Panc1 (cell line): Measurements from ENCODE around the gene TMEM132C. TPM values are rescaled to one million over a fixed set of nuclear protein-coding genes. Genes with fewer than 3 reads are reported as not detected.

Experiments used
- ATAC-seq: fragments of 200-7000 bp; cut with Tn5 transposase; 2 replicates; pipeline ENCODE4 v1.9.1; 2020; ENCODE audit warnings: mild to moderate bottlenecking, moderate library complexity
- BruUV-seq: library from RNA; stranded (reverse); fragments of 400-500 nt; replicated peaks from 2 replicates; lab custom pipeline; 2021; lab: Mats Ljungman, UMichigan
- CTCF ChIA-PET: fragments of 300-600 bp; sonication (Branson Sonifier 250); formaldehyde crosslinking; loops from one replicate; lab custom pipeline; 2022; ENCODE audit warnings: antibody characterized with exemption; lab: Charles Lee
- POLR2A ChIA-PET: fragments of 300-600 bp; sonication (Branson Sonifier 250); formaldehyde crosslinking; loops from one replicate; lab custom pipeline; 2022; ENCODE audit warnings: antibody characterized with exemption; lab: Charles Lee
- DNase-seq: peaks from one replicate; pipeline ENCODE4 v3.0.0-alpha.2; 2010; ENCODE audit warnings: low read depth, low spot score
- H3K27ac ChIP-seq: 2 replicates; pipeline ENCODE4 v1.5.1; 2011; ENCODE audit warnings: mild to moderate bottlenecking, low read length, inconsistent platforms
- H3K27me3 ChIP-seq: fragments of 200-500 bp; sonication (Bioruptor generic); 2 replicates; pipeline ENCODE4 v1.6.0; 2014; ENCODE audit warnings: low read length, inconsistent platforms; ENCODE audit not compliant: control insufficient read depth, insufficient read depth
- H3K36me3 ChIP-seq: fragments of 200-500 bp; sonication (Bioruptor generic); 2 replicates; pipeline ENCODE4 v1.5.1; 2014; ENCODE audit warnings: inconsistent platforms, mild to moderate bottlenecking, low read length, moderate library complexity; ENCODE audit not compliant: control insufficient read depth, insufficient read depth
- H3K4me1 ChIP-seq: 2 replicates; pipeline ENCODE4 v1.5.1; 2011; ENCODE audit warnings: inconsistent platforms, mild to moderate bottlenecking, low read length, moderate library complexity; ENCODE audit not compliant: control insufficient read depth, insufficient read depth
- H3K4me3 ChIP-seq, 2 experiments: 2 replicates each; pipeline ENCODE4 v1.5.1; 2011 to 2012; ENCODE audit warnings: low read depth in 2 of 2, low read length in 2 of 2, mild to moderate bottlenecking in 2 of 2, inconsistent platforms in 1 of 2, moderate library complexity in 1 of 2
- H3K9me3 ChIP-seq: fragments of 200-500 bp; sonication (Bioruptor generic); 2 replicates; pipeline ENCODE4 v1.5.1; 2014; ENCODE audit warnings: low read depth, mild to moderate bottlenecking, inconsistent platforms, low read length, moderate library complexity; ENCODE audit not compliant: control insufficient read depth, insufficient read depth
- CTCF ChIP-seq: fragments of 450-650 bp; IDR thresholded peaks from 2 replicates; pipeline ENCODE4 v1.5.1; 2017; ENCODE audit warnings: mild to moderate bottlenecking
- POLR2AphosphoS5 ChIP-seq: IDR thresholded peaks from 2 replicates; pipeline ENCODE4 v1.6.1; 2012; ENCODE audit warnings: mild to moderate bottlenecking, low read depth, low read length, moderate library complexity
- REST ChIP-seq, 2 experiments: IDR thresholded peaks; 2 replicates each; pipeline ENCODE4 v1.6.1; 2011 to 2012; ENCODE audit warnings: low read depth in 2 of 2, control low read depth in 1 of 2, low read length in 1 of 2, mild to moderate bottlenecking in 1 of 2, moderate library complexity in 1 of 2; ENCODE audit not compliant: insufficient read depth in 1 of 2
- SIN3A ChIP-seq: IDR thresholded peaks from 2 replicates; pipeline ENCODE4 v1.6.1; 2012; ENCODE audit warnings: low read depth, mild to moderate bottlenecking, low read length, moderate library complexity, borderline replicate concordance; ENCODE audit not compliant: insufficient read depth
- TCF7L2 ChIP-seq: IDR thresholded peaks from 2 replicates; pipeline ENCODE4 v1.6.1; 2011; ENCODE audit warnings: mild to moderate bottlenecking, low read depth, low read length, inconsistent platforms
- in situ Hi-C: cut with HindIII; loops from 2 replicates; pipeline ENCODE4 v1.10.0; 2016; ENCODE audit warnings: low sequenced_read_pairs, low pct_unique_long_range_greater_than_20kb
- intact Hi-C: fragments of 100-400 bp; cut with micrococcal nuclease; formaldehyde crosslinking; loops from one replicate; pipeline ENCODE4 v1.10.0; 2022; ENCODE audit not compliant: unreplicated experiment
- total RNA-seq: library from RNA; stranded (reverse); gene quantifications from one replicate; pipeline ENCODE4 v1.2.1, GENCODE V29; 2021; ENCODE audit not compliant: unreplicated experiment

TMEM132C gene
- total RNA-seq, 1 experiment from 2014 or later: not detected

- Histone ChIP-seq H3K9me3 (no peaks in the 10 kb centered on the region), H3K27ac (no peak overlapping the region), H3K4me3 (no peak overlapping the region), H3K27me3 (no peaks in the 10 kb centered on the region), H3K4me1 (no peaks in the 10 kb centered on the region), H3K36me3 (no peaks in the 10 kb centered on the region)
- ChIA-PET POLR2A (no interaction called here), CTCF (no interaction called here)
- intact Hi-C loops (no loop called here), in situ Hi-C loops (no loop called here)
- no peak for DNase-seq
- TF ChIP-seq POLR2AphosphoS5 (no peak), REST (IDR thresholded peaks at IDR 0.05; ENCODE audit: insufficient read depth in 1 of 2, low read depth in 2 of 2, low read length in 1 of 2) (no peak), TCF7L2 (no peak), SIN3A (no peak), CTCF (peak; percentile 30; the same call in 1 of the 2 replicates)
- no peak for ATAC-seq
- BruUV-seq: no TSS peak
Observed at GRCh38 chr12:128671528-128672042, 404.6 kb downstream of the TMEM132C start.

- intact Hi-C loops: no loop called here
- DNase-seq (no peak), ATAC-seq (no peak)
- in situ Hi-C loops: no loop called here
- no peak overlapping the region for H3K27ac ChIP-seq
- ChIA-PET CTCF (no interaction called here), POLR2A (no interaction called here)
- BruUV-seq: no TSS peak
- no peaks in the 10 kb centered on the region for H3K9me3 ChIP-seq
- H3K36me3 ChIP-seq: no peaks in the 10 kb centered on the region
- H3K4me3 ChIP-seq: no peak overlapping the region
- no peak for TF ChIP-seq CTCF
- no peak for TF ChIP-seq REST (IDR thresholded peaks at IDR 0.05; ENCODE audit: insufficient read depth in 1 of 2, low read depth in 2 of 2, low read length in 1 of 2)
- no peak for TF ChIP-seq POLR2AphosphoS5
- no peak for TF ChIP-seq SIN3A
- H3K27me3 ChIP-seq: no peaks in the 10 kb centered on the region
- no peaks in the 10 kb centered on the region for H3K4me1 ChIP-seq
Observed at GRCh38 chr12:128672428-128672827, 405.5 kb downstream of the TMEM132C start.
